ENCODE measurements around the gene ZNF595.
"Not testable (repeated sequence)": the region's sequence is repeated elsewhere in the genome, so short reads cannot be mapped to it uniquely, and the experiment has no call there.

Gene ZNF595

DNA sequence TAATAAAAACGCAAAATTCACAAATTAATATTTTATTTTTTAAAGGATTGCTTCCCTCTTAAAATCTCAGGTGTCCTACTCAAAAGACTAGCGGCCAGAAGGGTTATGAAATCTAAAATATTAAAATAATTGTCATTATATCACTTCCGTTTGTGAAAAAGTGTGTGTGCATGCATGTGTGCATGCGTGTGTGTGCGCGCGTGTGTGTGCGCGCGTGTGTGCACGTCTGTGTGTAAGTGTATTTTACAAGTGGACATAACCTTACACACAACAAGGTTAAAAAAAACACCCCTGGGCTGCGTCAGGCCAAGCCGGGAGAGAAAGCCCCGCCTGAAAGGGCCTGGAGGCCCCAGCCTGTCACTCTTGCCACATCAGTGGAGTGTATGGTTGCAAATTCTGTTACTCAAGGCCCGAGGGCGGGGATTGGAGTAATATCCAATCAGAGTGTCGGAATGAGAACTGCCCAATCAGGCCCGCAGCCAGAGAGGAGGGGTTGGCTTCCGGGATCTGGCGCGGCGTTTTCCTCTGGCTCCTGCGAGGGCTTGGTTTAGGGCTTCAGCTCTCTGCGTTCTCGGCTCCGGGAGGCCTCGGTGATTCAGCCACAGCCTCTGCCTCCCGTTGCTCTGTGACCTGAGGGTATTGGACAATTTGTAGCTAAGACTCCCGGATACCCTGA is at the start of gene ZNF595:
TSS of gene ZNF595 (plus strand) at position 518 of the 676 bp plus-strand sequence. CDS start 168 bp downstream, outside the sequence.
- peak; percentile 0 for DNase-seq (ENCODE audit: low read depth)

DNA sequence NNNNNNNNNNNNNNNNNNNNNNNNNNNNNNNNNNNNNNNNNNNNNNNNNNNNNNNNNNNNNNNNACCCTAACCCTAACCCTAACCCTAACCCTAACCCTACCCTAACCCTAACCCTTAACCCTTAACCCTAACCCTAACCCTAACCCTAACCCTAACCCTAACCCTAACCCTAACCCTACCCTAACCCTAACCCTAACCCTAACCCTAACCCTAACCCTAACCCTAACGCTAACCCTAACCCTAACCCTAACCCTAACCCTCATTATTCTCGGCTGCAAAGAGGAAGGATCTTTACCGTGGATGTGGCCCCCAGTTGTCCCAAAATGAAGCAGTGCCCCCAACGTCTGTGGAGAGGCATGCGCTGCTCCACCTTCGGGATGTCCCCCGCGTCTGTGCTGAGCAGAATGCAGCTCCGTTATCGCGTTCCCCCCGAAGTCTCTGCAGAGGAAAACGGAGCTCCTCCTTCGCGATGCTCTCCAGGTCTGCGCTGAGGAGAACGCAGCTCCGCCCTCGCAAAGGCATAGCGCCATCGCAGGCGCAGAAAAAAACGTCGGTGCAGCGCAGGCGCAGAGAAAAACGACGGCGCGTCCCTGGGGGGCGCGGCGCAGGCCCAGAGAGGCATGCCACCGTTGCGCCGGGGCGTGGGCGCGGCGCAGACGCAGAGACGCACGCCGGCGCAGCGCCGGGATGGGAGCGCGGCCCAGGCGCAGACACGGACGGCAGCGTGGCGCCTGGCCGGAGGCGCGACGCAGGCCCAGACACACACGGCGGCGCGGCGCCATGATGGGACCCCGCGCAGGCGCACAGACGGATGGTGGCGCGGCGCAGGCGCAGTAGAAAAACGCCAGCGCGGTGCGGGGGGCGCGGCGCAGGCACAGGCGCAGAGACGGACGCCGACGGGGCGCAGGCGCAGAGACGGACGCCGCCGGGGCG is 42.9 kb upstream of the ZNF595 start:
- not testable (repeated sequence) for DNase-seq (ENCODE audit: low read depth)

DNA sequence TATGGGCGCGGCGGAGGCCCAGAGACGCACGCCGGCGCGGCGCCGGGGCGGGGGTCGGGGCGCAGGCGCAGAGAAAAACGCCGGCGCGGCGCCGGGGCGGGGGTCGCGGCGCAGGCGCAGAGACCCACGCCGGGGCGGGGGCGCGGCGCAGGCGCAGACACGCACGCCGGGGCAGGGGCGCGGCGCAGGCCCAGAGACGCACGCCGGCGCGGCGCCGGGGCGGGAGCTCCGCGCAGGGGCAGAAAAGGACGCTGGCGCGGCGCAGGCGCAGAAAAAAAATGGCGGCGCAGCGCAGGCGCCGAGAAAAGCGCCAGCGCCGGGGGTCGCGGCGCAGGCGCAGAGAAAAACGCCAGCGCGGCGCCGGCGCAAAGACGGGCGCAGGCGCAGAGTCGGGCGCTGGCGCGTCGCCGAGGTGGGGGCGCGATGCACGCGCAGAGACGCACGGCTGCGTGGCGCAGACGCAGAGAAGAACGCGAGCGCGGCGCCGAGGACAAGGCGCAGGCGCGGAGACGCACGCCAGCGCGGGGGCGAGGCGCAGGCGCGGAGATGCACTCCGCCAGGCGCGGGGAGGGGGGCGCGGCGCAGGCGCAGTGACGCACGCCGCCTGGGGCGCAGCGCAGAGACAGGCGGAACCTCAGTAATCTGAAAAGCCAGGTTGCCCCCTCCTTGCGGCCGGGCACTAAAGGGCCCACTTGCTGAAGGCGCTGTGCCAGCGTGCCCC is 41.9 kb upstream of the ZNF595 start:
- not testable (repeated sequence) for DNase-seq (ENCODE audit: low read depth)

DNA sequence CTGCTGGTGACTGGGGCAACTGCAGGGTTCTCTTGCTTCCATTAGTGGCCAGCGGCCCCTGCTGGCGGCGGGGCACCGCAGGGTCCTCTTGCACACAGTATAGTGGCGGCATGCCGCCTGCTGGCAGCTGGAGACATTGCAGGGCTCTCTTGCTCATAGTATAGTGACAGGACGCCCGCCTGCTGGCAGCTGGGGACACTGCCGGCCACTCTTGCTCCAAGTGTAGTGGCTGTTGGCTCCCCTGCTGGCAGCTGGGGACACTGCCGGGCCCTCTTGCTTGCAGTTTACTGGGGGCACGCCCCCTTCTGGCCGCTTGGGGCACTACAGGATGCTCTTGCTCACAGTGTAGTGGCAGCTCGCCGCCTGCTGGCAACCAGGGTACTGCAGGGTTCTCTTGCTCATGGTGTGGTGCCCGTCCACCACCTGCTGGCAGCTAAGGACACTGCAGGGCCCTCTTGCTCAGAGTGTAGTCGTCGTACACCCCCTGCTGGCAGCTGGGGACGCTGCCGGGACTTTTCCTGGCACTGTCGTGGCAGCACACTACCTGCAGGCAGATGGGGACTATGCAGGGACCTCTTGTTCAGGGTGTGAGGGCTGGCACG is 41.2 kb upstream of the ZNF595 start:
- not testable (repeated sequence) for DNase-seq (ENCODE audit: low read depth)

DNA sequence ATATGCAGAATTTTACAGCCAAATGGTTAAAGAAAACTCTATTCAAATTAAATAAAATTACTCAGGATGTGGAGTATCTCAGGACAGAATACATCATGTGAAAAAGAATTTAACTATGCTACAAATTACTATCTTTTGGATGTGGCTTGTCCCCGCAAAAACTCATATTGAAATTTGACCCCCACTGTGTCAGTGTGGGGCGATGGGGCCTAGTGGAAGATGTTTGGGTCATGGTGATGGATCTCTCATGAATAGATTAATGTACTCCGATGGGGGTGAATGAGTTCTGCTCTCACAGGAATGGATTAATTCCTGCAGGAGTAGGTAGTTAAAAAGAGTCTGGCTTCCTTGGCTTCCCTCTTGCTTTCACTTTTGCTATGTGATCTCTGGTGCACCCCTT is 35.0 kb upstream of the ZNF595 start:
- not testable (repeated sequence) for DNase-seq (ENCODE audit: low read depth)

DNA sequence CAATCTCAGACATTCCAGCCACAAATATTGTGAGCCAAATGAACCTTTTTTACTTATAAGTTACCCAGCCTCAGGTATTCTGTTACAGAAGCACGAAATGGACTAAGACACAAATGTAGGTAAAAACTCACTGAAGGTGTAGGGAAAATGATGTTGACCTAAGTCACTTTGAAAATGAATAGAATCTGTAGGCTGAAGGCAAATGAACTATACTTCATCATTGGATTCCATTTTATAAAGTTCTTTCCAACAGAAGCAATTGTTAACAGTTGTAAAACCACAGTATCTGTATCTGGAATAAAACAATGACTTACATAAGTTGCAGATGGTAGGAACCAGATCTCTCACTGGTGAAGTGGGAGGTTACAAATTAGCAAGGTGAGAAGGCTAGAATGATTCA is 34.5 kb upstream of the ZNF595 start:
- DNase-seq (ENCODE audit: low read depth): not testable (repeated sequence)

DNA sequence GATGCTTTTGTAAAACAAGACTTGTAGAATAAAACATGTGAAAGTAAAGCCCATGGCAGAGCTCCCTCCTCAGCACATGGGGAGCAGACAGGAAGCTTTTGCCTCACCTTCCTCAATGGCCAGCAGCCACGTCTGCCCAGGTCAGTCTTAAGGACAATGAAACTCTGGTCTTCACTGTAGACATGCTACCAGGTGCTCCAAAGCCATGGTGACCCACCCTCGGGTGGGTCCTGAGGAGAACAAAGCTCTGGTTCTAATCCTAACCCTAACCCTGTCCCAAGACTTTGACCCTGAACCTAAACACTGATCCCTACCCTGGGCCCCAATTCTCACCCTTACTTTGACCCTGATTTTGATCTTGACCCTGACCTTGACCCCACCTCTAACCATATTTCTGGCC is 30.2 kb upstream of the ZNF595 start:
- not testable (repeated sequence) for DNase-seq (ENCODE audit: low read depth)

DNA sequence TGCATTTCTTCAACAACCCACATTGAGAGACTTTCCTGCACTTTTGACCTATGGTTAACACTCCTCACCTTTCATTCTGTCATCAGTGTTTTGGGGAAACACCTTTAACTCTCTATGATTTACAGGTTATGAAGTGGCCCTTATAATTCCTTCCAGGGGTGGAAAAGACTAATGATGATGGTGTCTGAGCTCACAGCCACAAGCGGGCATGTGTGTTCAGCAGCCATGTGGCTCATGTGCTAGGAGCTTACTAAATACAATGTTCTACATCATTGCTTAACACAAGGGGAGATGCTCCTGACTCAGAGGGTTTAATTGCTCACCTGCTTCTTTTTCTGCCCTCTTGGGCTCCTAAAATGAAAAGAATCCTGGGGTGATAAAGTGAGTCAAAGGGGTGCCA is 28.8 kb upstream of the ZNF595 start:
- DNase-seq (ENCODE audit: low read depth): not testable (repeated sequence)

DNA sequence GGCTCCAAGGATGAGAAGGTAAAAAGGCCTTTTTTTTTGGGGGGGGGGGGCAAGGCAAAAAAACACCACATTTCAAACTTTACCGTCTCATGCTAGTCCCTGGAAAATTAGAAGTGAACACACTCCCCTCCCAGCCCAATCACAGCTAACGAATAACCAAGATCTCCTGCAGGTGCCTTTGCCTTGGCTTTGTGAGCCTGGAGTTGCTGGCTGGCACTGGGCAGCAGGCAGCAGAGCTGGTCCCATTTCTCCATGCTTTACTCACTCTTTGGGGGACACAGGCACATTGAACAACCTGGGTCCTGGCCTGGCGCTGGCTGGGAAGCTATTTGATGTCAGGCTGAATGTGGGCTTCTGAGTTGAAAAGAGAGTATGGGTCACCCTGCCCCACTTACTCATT is 25.6 kb upstream of the ZNF595 start:
- not testable (repeated sequence) for DNase-seq (ENCODE audit: low read depth)

DNA sequence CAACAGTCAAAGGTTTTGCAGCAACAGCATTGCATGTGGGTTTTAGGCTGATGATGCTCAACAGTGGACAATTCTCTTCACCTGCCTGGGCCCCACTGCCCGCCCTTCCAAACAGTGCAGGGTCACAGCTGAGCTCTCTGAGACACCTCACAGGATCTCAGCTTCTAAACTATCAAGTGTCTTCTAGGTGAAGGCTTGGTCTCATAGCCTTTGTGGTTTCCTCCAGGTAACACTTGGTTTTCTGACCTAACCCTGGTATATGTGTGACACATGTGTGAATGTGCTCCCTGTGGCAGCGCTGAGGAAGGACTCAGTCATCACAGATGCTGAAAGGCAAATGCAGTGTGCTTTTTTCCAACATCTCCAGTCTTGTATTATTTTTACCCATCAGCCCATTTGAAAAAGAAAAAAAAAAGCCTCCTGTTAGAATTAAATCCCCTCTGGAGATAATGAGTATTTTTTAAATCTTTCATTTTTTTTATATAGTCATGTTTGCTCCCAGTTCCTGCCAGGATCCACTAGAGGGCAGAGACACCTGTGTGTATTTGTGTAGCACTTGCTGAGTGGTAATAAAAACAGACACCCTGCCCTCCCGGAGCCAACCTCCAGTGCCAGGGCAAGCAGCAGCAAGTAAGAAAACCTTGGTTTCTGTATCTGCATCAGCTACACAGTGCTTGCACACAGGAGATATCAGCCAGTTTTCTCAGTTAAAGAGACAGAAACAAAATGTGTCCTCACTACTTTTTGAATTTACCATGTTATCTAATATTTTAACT is 24.2 kb upstream of the ZNF595 start:
- DNase-seq (ENCODE audit: low read depth): not testable (repeated sequence)

DNA sequence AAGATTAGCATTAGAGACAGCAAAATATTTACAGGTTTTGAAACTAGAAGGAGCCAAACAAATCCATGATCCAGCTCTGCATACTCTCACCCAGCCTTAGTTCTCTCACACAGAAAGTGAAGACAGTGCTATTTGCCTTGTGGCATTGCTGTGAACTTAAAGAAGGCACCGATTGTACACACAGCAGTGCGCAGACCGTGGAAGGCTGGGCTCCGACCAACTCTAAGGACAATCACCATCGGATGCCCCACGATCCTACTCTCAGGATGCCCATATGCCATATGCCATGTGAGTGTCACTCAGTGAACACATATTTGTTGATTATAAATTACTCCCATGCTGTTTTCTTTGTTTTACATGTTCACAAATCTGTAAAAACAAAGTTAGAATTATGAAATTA is 19.8 kb upstream of the ZNF595 start:
- not testable (repeated sequence) for DNase-seq (ENCODE audit: low read depth)

DNA sequence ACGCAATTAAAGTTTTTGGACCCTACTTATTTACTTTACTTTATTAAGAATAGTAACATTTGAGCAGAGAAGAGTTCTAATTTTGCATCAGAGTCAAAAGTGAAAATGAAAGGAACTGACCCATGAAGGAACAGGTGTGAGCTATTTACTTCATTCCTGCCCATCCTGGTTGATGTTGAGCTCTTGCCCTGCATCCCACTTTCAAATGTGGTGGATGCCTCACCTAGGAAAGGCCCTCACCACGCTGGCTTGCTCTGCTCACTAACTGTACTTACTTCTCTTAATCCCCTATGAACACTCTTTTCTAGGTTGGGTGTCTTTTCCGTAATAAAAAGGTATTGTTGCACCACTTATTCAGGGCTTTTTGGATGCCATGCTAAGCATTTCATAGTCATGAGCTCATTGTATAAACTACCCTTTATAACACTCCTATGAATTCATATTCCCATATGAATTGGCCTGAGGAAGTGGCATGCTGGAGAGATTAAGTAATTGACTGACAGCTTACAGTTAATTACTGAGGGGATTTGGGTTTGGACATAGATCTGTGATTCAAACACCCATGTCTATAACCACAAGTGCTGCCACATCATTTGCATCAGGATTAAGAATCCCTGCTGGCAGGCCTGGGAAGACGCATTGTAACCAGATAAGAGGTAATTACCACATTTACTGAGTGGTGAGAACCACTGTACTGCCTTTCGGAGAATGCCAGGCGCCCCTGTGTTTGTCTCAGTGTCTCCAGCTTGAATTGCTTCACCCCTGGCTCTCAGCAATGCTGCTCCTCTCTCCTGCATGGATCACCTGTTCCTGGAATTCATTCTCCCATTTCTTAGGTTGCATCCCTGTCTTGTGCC is 16.3 kb upstream of the ZNF595 start:
- not testable (repeated sequence) for DNase-seq (ENCODE audit: low read depth)

DNA sequence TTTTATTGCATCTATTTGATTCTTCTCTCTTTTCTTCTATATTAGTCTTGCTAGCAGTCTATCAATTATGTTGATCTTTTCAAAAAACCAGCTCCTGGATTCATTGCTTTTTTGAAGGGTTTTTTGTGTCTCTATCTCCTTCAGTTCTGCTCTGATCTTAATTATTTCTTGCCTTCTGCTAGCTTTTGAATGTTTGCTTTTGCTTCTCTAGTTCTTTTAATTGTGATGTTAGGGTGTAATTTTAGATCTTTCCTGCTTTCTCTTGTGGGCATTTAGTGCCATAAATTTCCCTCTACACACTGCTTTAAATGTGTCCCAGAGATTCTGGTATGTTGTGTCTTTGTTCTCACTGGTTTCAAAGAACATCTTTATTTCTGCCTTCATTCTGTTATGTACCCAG is 14.9 kb upstream of the ZNF595 start:
- DNase-seq (ENCODE audit: low read depth): not testable (repeated sequence)

DNA sequence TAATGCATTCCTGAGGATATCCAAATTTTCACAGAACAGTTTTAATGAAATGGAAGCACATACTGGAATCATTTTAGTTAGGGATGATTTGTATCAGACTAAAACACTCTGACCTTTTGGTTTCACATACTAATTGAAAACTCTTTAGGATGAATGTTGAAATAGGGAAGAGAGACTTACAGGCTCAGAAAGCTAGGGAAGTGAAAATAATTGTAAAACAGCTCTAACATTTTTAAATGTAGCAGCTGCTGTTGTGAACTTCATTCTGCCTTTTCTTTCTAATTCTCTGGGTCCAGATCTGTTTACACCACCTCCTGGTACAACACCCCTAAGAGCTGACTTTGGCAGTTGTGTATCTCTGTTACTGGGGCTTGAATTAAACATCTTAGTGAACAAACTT is 9.7 kb upstream of the ZNF595 start:
- not testable (repeated sequence) for DNase-seq (ENCODE audit: low read depth)

DNA sequence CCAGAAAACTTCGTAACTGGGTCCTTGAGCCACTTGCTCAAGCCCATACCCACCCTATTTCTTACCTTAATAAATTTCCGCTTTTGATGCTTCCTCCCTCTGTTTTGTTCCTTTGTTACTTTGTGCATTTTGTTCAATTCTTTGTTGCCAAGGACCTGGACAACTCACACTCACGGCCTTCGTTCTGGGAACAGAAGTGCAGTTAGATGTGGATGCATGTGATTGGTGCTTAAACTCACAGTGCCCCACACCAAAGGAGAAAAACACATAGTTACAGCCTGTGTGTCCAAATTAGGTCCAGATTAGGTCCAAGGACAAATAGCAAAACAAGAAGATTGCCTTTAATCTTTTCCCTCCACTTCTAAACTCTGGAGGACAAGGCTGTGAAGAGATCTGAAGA is 1.9 kb upstream of the ZNF595 start:
- DNase-seq (ENCODE audit: low read depth): not testable (repeated sequence)

DNA sequence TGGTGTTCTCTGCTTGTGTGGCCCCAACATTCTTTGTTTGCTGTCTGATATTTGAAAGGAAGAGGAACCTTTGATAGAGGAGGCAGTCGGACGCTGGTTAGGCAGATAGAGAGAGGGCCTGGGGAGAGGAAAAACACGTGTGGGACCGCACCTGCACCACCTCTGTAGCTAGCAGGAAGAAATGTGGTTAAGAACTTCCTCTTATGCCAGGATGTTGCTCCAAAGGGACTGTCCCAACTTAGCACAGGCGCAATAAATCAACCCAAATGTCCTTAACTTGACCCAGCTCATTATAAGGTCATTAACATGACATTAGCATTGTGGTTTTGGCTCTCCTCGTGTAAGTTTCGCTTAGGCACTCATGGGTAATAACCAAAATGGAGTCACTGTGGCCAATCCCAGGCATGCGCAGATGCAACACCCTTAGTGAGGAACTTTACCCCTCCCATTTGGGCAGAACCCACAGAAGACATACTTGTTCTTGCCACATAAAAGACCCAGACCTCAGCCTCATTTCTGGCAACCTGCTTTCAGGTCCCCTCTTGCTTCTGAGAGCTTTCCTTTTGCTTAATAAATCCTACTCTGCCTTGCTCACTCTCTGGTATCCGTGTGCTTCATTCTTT is 1.4 kb upstream of the ZNF595 start:
- DNase-seq (ENCODE audit: low read depth): not testable (repeated sequence)

DNA sequence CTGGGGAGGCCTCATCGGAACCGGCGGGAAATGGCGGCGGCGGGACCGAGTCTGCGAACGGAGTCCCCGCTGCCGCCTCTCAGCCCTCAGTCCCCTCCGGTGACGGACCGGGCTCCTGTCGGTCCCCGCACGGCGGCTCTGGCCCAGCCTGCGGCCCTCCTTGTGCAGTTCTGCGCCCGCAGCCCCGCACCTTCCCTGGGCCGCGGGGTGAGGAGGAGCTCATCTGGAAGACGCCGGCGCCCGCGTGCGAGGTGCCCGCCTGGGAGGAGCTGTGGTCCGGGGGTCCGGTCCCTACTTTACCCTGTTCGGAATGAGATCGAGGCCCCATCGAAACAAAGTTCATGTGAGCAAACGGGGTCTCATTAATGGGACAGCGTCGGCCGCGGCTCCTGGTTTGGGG is 400 bp downstream of the ZNF595 start:
- not testable (repeated sequence) for DNase-seq (ENCODE audit: low read depth)

DNA sequence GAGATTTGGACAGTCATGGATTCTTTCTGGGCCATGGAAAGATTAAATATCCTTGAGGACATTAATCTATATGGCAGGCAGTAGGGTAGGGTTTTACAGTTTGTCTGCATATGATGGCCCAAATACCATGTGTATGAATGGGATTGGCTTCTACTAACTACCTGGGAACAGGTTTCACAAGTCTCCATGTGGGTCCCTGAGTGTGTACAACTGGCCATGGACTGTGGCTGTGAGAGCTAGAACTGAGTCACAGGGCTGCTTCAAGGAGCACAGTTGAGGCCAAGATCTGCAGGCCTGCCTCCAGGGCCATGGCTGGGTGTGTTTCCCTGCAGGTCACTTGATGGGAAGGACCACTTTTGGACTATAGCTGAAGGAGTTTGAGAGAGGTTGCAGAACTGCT is 11.6 kb downstream of the ZNF595 start:
- DNase-seq (ENCODE audit: low read depth): not testable (repeated sequence)

DNA sequence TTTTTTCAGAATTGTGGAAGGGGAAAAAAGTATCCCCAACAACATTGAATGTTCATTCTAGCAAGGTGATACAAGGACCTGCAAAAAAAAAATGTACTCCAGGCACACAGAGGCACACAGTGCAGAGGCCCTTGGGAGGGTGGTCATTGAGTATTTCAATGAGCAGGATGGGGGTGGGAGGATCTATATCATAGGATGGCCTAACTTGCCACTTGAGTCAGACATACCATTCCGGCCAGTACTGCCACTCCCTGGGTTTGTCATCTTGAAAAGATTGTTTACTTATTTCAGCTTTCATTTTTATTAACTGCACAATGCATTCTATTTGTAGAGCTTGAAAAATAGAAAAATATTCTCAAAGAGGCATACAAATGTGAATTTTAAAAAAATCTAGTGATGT is 18.7 kb downstream of the ZNF595 start:
- no peak for DNase-seq (ENCODE audit: low read depth)

DNA sequence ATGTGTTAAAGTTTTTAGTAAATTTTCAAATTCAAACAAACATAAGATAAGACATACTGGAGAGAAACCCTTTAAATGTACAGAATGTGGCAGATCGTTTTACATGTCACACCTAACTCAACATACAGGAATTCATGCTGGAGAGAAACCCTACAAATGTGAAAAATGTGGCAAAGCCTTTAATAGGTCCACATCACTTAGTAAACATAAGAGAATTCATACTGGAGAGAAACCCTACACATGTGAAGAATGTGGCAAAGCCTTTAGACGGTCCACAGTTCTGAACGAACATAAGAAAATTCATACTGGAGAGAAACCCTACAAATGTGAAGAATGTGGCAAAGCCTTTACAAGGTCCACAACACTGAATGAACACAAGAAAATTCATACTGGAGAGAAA is 32.8 kb downstream of the ZNF595 start:
- no peak for DNase-seq (ENCODE audit: low read depth)
